Measurements from ENCODE around the gene CRY2.
"Not testable (repeated sequence)": the region's sequence is repeated elsewhere in the genome, so short reads cannot be mapped to it uniquely, and the experiment has no call there.

CRY2 gene

DNA sequence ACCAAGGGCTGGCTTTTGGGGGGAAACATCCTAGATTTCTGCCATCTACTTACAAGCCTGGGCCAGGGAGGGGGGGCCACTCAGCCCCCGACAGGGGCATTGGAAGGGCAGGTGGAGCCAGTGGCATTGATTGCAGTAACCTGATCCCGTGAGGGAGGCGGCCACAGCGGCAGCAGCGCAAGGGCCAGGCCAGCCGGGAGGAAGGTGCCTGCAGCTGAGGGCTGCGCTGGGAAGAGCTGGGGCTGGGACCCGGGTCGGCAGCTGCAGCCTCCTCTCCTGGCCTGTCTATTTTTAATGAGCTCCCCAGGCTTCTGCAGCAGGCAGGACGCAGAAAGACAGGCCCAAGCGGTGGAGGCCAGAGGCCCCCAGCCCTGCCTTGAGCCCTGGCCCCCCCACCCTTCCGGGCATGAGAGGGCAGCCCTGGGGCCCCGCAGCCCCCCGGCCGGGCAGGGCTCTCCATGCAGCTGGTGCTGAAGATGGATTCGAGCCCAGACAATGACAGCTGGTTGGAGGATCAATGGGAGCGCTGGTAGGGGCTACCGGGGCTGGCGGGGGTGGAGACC, 49.2 kb downstream of the CRY2 start:
- DNase-seq (ENCODE audit: insufficient read length, low spot score) (no peak), FAIRE-seq (no peak)
- TF ChIP-seq CTCF (IDR thresholded peaks at IDR 0.05; ENCODE audit: insufficient read depth, missing control alignments) = no peak

- DNase-seq (ENCODE audit: insufficient read length, low spot score) = no peak
- FAIRE-seq = no peak
- no peak for TF ChIP-seq CTCF (IDR thresholded peaks at IDR 0.05; ENCODE audit: insufficient read depth, missing control alignments)
These were observed 50.3 kb downstream of the CRY2 start for GRCh38 chr11:45897556-45897955.

- no peak for DNase-seq (ENCODE audit: insufficient read length, low spot score)
- TF ChIP-seq CTCF (IDR thresholded peaks at IDR 0.05; ENCODE audit: insufficient read depth, missing control alignments) = no peak
- no peak for FAIRE-seq
These were observed 51.8 kb downstream of the CRY2 start for GRCh38 chr11:45899086-45899447.

DNA sequence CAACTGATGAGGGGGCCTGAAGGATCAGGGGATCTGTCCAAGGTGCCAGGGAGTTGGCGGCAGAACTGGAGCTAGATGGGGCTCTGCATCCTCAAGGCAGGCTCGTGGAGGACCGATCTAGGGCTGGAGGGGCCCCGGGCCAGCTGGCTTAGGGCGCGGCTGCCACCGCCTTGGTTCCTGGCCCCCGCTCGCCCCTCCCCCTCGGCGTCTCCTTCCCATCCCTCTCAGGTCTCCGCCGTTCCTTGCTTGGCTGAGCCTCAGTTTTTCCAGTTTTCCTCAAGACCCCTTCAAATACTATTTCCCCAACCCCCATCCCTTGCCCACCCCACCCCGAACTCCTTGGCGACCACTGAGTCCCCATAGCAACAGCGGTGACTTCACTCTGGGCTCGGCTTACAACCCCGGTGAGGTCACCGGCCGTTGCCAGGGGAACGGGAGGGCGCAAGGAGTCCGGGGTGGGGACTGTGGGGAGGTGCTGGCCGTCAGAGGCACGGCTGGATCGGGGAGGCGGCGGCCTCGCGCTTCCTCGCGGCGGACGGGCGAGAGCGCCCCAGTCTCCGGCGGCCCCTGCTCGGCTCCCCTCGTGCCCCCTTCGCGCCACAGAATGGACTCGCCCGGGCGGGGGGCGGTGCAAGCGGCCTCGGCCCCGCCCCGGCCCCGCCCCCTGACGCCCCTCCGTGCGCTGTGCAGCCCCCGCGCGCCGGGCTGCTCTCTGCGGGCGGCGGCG, 52.3 kb downstream of the CRY2 start:
- no peak for TF ChIP-seq CTCF (IDR thresholded peaks at IDR 0.05; ENCODE audit: insufficient read depth, missing control alignments)
- DNase-seq (ENCODE audit: insufficient read length, low spot score) = peak; percentile 88
- no peak for FAIRE-seq

DNA sequence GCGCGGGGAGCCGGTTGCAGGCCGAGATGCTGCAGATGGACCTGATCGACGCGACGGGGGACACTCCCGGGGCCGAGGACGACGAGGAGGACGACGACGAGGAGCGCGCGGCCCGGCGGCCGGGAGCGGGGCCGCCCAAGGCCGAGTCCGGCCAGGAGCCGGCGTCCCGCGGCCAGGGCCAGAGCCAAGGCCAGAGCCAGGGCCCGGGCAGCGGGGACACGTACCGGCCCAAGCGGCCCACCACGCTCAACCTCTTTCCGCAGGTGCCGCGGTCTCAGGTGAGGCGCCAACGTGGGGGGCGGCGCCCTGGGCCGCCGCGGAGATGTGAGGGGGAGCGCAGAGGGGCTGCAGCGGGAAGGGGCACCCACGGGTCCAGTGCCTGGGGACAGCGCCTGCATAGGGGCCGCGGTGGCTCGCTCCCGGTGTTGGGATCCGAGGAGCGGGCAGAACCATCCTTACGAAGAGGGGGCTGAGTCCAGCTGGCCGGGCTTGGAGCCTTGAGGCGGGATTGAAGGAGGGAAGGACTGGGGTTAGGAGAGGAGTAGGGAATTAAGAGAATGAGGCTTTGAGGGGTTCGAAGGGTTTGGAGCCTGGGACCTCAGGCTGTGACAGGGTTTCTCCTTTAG, 53.0 kb downstream of the CRY2 start:
- DNase-seq (ENCODE audit: insufficient read length, low spot score); FAIRE-seq: not testable (repeated sequence)

GRCh38 chr11:45900916-45901617, 53.8 kb downstream of the CRY2 start:
- FAIRE-seq (no peak), DNase-seq (ENCODE audit: insufficient read length, low spot score) (no peak)
- TF ChIP-seq CTCF (IDR thresholded peaks at IDR 0.05; ENCODE audit: insufficient read depth, missing control alignments) = no peak

DNA sequence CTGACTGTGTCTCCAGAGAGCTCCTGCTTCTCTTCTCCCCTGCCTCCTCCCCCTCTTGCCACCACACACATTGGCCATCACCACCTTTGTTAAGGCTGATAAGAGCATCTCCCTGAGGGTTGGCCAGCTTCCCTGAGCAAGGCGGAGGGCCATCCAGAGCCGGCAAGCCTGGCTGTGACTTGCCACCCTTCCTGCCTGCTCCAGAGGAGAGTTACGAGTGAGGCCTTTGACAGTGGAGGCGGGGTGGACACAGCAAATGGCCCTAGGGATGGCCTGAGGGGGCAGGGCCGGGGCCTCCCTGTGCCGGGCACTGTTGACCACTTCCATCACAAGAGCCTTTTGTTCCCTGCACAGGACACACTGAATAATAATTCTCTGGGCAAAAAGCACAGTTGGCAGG, 54.4 kb downstream of the CRY2 start:
- FAIRE-seq = no peak
- TF ChIP-seq CTCF (IDR thresholded peaks at IDR 0.05; ENCODE audit: insufficient read depth, missing control alignments) = no peak
- no peak for DNase-seq (ENCODE audit: insufficient read length, low spot score)
